ENCODE data around the gene PFDN4. TPM values are rescaled to one million over a fixed set of nuclear protein-coding genes. Genes with fewer than 3 reads are reported as not detected.
"Not testable (repeated sequence)": the region's sequence is repeated elsewhere in the genome, so short reads cannot be mapped to it uniquely, and the experiment has no call there.

Gene PFDN4
- total RNA-seq, 1 donor from 2014 or later = 45.7 TPM

DNA sequence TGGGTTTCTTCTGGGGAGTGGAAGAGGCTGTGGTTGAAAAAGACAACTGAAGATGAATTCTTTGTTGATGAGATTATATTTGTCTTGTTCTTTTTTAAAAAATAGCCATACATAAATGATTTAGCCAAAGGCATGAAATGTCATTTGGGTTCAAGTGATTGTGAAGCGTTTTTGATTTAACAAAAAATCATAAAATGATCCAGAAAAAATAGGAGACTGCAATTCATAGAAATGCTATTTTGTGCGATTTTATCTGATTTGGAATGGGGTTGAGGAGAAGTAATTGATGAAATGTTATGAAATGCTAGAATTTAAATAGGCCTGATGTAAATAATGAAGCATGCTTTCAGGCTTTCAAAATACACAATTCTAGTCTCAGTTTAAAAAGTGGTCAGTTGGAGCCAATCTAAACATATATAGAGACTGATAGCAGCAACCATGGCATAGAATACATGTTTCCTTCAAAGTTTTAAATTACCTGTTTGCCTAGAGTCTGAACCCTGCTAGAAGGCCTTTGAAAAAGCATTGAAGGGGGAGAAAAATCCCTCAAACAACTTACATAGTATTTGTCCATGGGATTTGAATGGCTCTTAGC, 21.8 kb downstream of the PFDN4 start:
- no peak overlapping the region for H3K27ac ChIP-seq
- H3K9me3 ChIP-seq = no peaks in the 10 kb centered on the region
- no peak for DNase-seq (ENCODE audit: extremely low spot score in 2 of 2)
- intact Hi-C loops (cut with DNase I) = no loop called here
- H3K36me3 ChIP-seq = no peaks in the 10 kb centered on the region
- TF ChIP-seq POLR2A (IDR thresholded peaks at IDR 0.05) = no peak
- TF ChIP-seq, protein P1, sequence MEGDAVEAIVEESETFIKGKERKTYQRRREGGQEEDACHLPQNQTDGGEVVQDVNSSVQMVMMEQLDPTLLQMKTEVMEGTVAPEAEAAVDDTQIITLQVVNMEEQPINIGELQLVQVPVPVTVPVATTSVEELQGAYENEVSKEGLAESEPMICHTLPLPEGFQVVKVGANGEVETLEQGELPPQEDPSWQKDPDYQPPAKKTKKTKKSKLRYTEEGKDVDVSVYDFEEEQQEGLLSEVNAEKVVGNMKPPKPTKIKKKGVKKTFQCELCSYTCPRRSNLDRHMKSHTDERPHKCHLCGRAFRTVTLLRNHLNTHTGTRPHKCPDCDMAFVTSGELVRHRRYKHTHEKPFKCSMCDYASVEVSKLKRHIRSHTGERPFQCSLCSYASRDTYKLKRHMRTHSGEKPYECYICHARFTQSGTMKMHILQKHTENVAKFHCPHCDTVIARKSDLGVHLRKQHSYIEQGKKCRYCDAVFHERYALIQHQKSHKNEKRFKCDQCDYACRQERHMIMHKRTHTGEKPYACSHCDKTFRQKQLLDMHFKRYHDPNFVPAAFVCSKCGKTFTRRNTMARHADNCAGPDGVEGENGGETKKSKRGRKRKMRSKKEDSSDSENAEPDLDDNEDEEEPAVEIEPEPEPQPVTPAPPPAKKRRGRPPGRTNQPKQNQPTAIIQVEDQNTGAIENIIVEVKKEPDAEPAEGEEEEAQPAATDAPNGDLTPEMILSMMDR (IDR thresholded peaks at IDR 0.05) = no peak
- TF ChIP-seq POLR2AphosphoS5 (IDR thresholded peaks at IDR 0.05; ENCODE audit: insufficient read depth in 1 of 2, low read depth in 1 of 2) = no peak
- no peak overlapping the region for H3K4me3 ChIP-seq
- no peaks in the 10 kb centered on the region for H3K27me3 ChIP-seq
- H3K4me1 ChIP-seq = no peaks in the 10 kb centered on the region

DNA sequence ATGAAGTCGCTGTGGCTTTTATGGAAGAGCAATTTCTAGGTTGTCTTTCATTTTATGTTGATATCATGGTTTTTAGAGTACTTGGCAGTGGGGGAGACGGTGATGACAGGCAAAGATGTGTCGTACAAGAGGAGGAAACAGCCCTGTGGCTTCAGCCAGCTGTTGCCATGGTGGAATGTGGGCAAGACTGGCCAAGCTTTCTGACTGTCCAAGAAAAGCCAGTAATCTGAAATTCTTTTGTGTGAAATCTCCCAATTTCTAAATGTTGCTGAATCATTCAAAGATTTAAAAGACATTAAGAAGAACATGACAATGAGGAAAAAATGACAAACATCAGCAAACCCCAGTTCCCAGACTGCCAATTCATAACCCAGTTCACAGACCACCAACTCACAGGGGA, 23.1 kb downstream of the PFDN4 start:
- Histone ChIP-seq H3K36me3 (no peaks in the 10 kb centered on the region), H3K4me3 (no peak overlapping the region), H3K4me1 (no peaks in the 10 kb centered on the region), H3K27ac (no peak overlapping the region), H3K9me3 (no peaks in the 10 kb centered on the region), H3K27me3 (no peaks in the 10 kb centered on the region)
- intact Hi-C loops (cut with DNase I) = no loop called here
- no peak for DNase-seq (ENCODE audit: extremely low spot score in 2 of 2)
- TF ChIP-seq, protein P1 (IDR thresholded peaks at IDR 0.05) = no peak
- TF ChIP-seq POLR2A (IDR thresholded peaks at IDR 0.05) (no peak), POLR2AphosphoS5 (IDR thresholded peaks at IDR 0.05; ENCODE audit: insufficient read depth in 1 of 2, low read depth in 1 of 2) (no peak)

- intact Hi-C loops (cut with DNase I) = no loop called here
These were observed 27.1 kb downstream of the PFDN4 start for GRCh38 chr20:54234991-54235390.

GRCh38 chr20:54237116-54237943, 29.4 kb downstream of the PFDN4 start:
- H3K27ac ChIP-seq = no peak overlapping the region
- TF ChIP-seq POLR2AphosphoS5 (IDR thresholded peaks at IDR 0.05; ENCODE audit: insufficient read depth in 1 of 2, low read depth in 1 of 2) (no peak), POLR2A (IDR thresholded peaks at IDR 0.05) (no peak)
- TF ChIP-seq, protein P1 (IDR thresholded peaks at IDR 0.05) = no peak
- H3K4me1 ChIP-seq = no peaks in the 10 kb centered on the region
- H3K4me3 ChIP-seq = no peak overlapping the region
- intact Hi-C loops (cut with DNase I) = no loop called here
- no peak for DNase-seq (ENCODE audit: extremely low spot score in 2 of 2)
- no peaks in the 10 kb centered on the region for H3K36me3 ChIP-seq
- no peaks in the 10 kb centered on the region for H3K27me3 ChIP-seq
- no peaks in the 10 kb centered on the region for H3K9me3 ChIP-seq

More at GRCh38 chr20:54234991-54235390, 27.1 kb downstream of the PFDN4 start:
- no peaks in the 10 kb centered on the region for H3K4me1 ChIP-seq
- no peak for DNase-seq (ENCODE audit: extremely low spot score in 2 of 2)
- no peak overlapping the region for H3K27ac ChIP-seq
- TF ChIP-seq POLR2AphosphoS5 (IDR thresholded peaks at IDR 0.05; ENCODE audit: insufficient read depth in 1 of 2, low read depth in 1 of 2) = no peak
- no peaks in the 10 kb centered on the region for H3K36me3 ChIP-seq
- H3K27me3 ChIP-seq = no peaks in the 10 kb centered on the region
- no peaks in the 10 kb centered on the region for H3K9me3 ChIP-seq
- H3K4me3 ChIP-seq = no peak overlapping the region

GRCh38 chr20:54244113-54244512, 36.2 kb downstream of the PFDN4 start:
- H3K27me3 ChIP-seq = no peaks in the 10 kb centered on the region
- no peaks in the 10 kb centered on the region for H3K36me3 ChIP-seq
- DNase-seq (ENCODE audit: extremely low spot score in 2 of 2) = no peak
- intact Hi-C loops (cut with DNase I) = no loop called here
- H3K4me1 ChIP-seq = no peaks in the 10 kb centered on the region
- no peak overlapping the region for H3K27ac ChIP-seq
- no peaks in the 10 kb centered on the region for H3K9me3 ChIP-seq
- TF ChIP-seq POLR2A (IDR thresholded peaks at IDR 0.05) (no peak), POLR2AphosphoS5 (IDR thresholded peaks at IDR 0.05; ENCODE audit: insufficient read depth in 1 of 2, low read depth in 1 of 2) (no peak)
- TF ChIP-seq, protein P1 (IDR thresholded peaks at IDR 0.05) = no peak
- no peak overlapping the region for H3K4me3 ChIP-seq

DNA sequence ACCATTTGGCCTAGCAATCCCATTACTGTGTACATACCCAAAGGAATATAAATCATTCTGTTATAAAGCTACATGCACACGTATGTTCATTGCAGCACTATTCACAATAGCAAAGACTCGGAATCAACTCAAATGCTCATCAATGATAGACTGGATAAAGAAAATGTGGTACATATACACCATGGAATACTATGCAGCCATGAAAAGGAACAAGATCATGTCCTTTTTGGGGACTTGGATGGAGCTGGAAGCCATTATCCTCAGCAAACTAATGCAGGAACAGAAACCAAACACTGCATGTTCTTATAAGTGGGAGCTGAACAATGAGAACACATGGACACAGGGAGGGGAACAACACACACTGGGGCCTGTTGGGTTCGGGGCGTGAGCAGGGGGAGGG, 40.8 kb downstream of the PFDN4 start:
- H3K9me3 ChIP-seq; H3K4me3 ChIP-seq; H3K4me1 ChIP-seq; intact Hi-C loops (cut with DNase I); H3K36me3 ChIP-seq; H3K27me3 ChIP-seq; DNase-seq (ENCODE audit: extremely low spot score in 2 of 2); H3K27ac ChIP-seq: not testable (repeated sequence)
